Esophagus muscularis mucosa (tissue), 3 donors: ENCODE measurements around the gene IL20RA.

Experiments used
- CTCF ChIP-seq, 3 experiments: fragments of 200-600 bp in 2 of 3; fragments of 450-650 bp in 1 of 3; sonication (generic) in 2 of 3; IDR thresholded peaks; one replicate each; pipeline ENCODE4 v1.5.1; 2017 to 2019; ENCODE audit warnings: antibody characterized with exemption in 3 of 3, mild to moderate bottlenecking in 2 of 3, moderate library complexity in 1 of 3
- POLR2A ChIP-seq: fragments of 450-650 bp; IDR thresholded peaks from one replicate; pipeline ENCODE4 v1.6.1; 2017; ENCODE audit warnings: antibody characterized with exemption, moderate library complexity, mild to moderate bottlenecking, low read depth
- POLR2AphosphoS5 ChIP-seq, 2 donors: sonication (generic); formaldehyde crosslinking; IDR thresholded peaks; one replicate each; pipeline ENCODE4 v1.6.1; 2017; ENCODE audit warnings: antibody characterized with exemption in 2 of 2

- TF ChIP-seq CTCF (IDR thresholded peaks at IDR 0.05): no peak
- no peak for TF ChIP-seq POLR2AphosphoS5 (IDR thresholded peaks at IDR 0.05)
- no peak for TF ChIP-seq POLR2A
Observed at GRCh38 chr6:137001299-137001976, 43.3 kb downstream of the IL20RA start.
